Stimulated activated CD8-positive, alpha-beta memory T cell treated with anti-CD3 and anti-CD28 coated beads, Interleukin-15, amount 100 ng/mL, for 1 hour (primary cell): Measurements from ENCODE around the gene SDSL.

Source experiments
- DNase-seq: peaks from one replicate; pipeline ENCODE4 v3.0.0-alpha.2; 2020; ENCODE audit warnings: low read depth

Gene SDSL

GRCh38 chr12:113396828-113397496 lies 25.2 kb upstream of the SDSL start:
- DNase-seq, result no peak

GRCh38 chr12:113397497-113398197 lies 24.5 kb upstream of the SDSL start:
- no peak for DNase-seq

GRCh38 chr12:113398346-113399290 lies 23.6 kb upstream of the SDSL start:
- no peak for DNase-seq

GRCh38 chr12:113399490-113399889 lies 22.7 kb upstream of the SDSL start:
- no peak for DNase-seq

GRCh38 chr12:113400362-113400761 lies 21.8 kb upstream of the SDSL start:
- no peak for DNase-seq

GRCh38 chr12:113401066-113402000 lies 20.8 kb upstream of the SDSL start:
- DNase-seq, result no peak

- DNase-seq, result no peak
These were observed 19.5 kb upstream of the SDSL start for GRCh38 chr12:113402586-113403260.

- no peak for DNase-seq
These were observed 18.5 kb upstream of the SDSL start, which contains the start of gene SDS for GRCh38 chr12:113403435-113404415. TSS of gene SDS (minus strand) at chr12:113403887. CDS start at chr12:113399708, 4,179 bp downstream.

GRCh38 chr12:113405694-113406093 lies 16.5 kb upstream of the SDSL start:
- no peak for DNase-seq

GRCh38 chr12:113407931-113408600 lies 14.1 kb upstream of the SDSL start:
- DNase-seq, result no peak

GRCh38 chr12:113408756-113409298 lies 13.4 kb upstream of the SDSL start:
- DNase-seq, result no peak

GRCh38 chr12:113409462-113410124 lies 12.6 kb upstream of the SDSL start:
- no peak for DNase-seq

GRCh38 chr12:113413488-113413939 lies 8.7 kb upstream of the SDSL start:
- no peak for DNase-seq

GRCh38 chr12:113414519-113415038 lies 7.6 kb upstream of the SDSL start:
- DNase-seq, result no peak

- DNase-seq, result no peak
These were observed 6.0 kb upstream of the SDSL start for GRCh38 chr12:113416091-113416754.

- no peak for DNase-seq
These were observed 3.8 kb upstream of the SDSL start for GRCh38 chr12:113418213-113418879.
